Esophagus muscularis mucosa (tissue), 2 donors: ENCODE measurements around the gene MTUS2.

Experiments
- POLR2A ChIP-seq: fragments of 450-650 bp; IDR thresholded peaks from one replicate; pipeline ENCODE4 v1.6.1; 2017; ENCODE audit warnings: antibody characterized with exemption, moderate library complexity, mild to moderate bottlenecking, low read depth
- POLR2AphosphoS5 ChIP-seq, 2 donors: sonication (generic); formaldehyde crosslinking; IDR thresholded peaks; one replicate each; pipeline ENCODE4 v1.6.1; 2017; ENCODE audit warnings: antibody characterized with exemption in 2 of 2

- TF ChIP-seq POLR2AphosphoS5 (IDR thresholded peaks at IDR 0.05) (no peak), POLR2A (no peak)
These were observed 637.2 kb downstream of the MTUS2 start for GRCh38 chr13:29457299-29457698.
